Panc1 (cell line): Measurements from ENCODE around the gene CCDC110. TPM values are rescaled to one million over a fixed set of nuclear protein-coding genes. Genes with fewer than 3 reads are reported as not detected.
"Not testable (repeated sequence)": the region's sequence is repeated elsewhere in the genome, so short reads cannot be mapped to it uniquely, and the experiment has no call there.

ENCODE experiments used
- ATAC-seq: fragments of 200-7000 bp; cut with Tn5 transposase; 2 replicates; pipeline ENCODE4 v1.9.1; 2020; ENCODE audit warnings: mild to moderate bottlenecking, moderate library complexity
- BruUV-seq: library from RNA; stranded (reverse); fragments of 400-500 nt; replicated peaks from 2 replicates; lab custom pipeline; 2021; lab: Mats Ljungman, UMichigan
- CTCF ChIA-PET: fragments of 300-600 bp; sonication (Branson Sonifier 250); formaldehyde crosslinking; loops from one replicate; lab custom pipeline; 2022; ENCODE audit warnings: antibody characterized with exemption; lab: Charles Lee
- POLR2A ChIA-PET: fragments of 300-600 bp; sonication (Branson Sonifier 250); formaldehyde crosslinking; loops from one replicate; lab custom pipeline; 2022; ENCODE audit warnings: antibody characterized with exemption; lab: Charles Lee
- DNase-seq: peaks from one replicate; pipeline ENCODE4 v3.0.0-alpha.2; 2010; ENCODE audit warnings: low read depth, low spot score
- H3K27ac ChIP-seq: 2 replicates; pipeline ENCODE4 v1.5.1; 2011; ENCODE audit warnings: mild to moderate bottlenecking, low read length, inconsistent platforms
- H3K27me3 ChIP-seq: fragments of 200-500 bp; sonication (Bioruptor generic); 2 replicates; pipeline ENCODE4 v1.6.0; 2014; ENCODE audit warnings: low read length, inconsistent platforms; ENCODE audit not compliant: control insufficient read depth, insufficient read depth
- H3K36me3 ChIP-seq: fragments of 200-500 bp; sonication (Bioruptor generic); 2 replicates; pipeline ENCODE4 v1.5.1; 2014; ENCODE audit warnings: inconsistent platforms, mild to moderate bottlenecking, low read length, moderate library complexity; ENCODE audit not compliant: control insufficient read depth, insufficient read depth
- H3K4me1 ChIP-seq: 2 replicates; pipeline ENCODE4 v1.5.1; 2011; ENCODE audit warnings: inconsistent platforms, mild to moderate bottlenecking, low read length, moderate library complexity; ENCODE audit not compliant: control insufficient read depth, insufficient read depth
- H3K4me3 ChIP-seq, 2 experiments: 2 replicates each; pipeline ENCODE4 v1.5.1; 2011 to 2012; ENCODE audit warnings: low read depth in 2 of 2, low read length in 2 of 2, mild to moderate bottlenecking in 2 of 2, inconsistent platforms in 1 of 2, moderate library complexity in 1 of 2
- H3K9me3 ChIP-seq: fragments of 200-500 bp; sonication (Bioruptor generic); 2 replicates; pipeline ENCODE4 v1.5.1; 2014; ENCODE audit warnings: low read depth, mild to moderate bottlenecking, inconsistent platforms, low read length, moderate library complexity; ENCODE audit not compliant: control insufficient read depth, insufficient read depth
- CTCF ChIP-seq: fragments of 450-650 bp; IDR thresholded peaks from 2 replicates; pipeline ENCODE4 v1.5.1; 2017; ENCODE audit warnings: mild to moderate bottlenecking
- POLR2AphosphoS5 ChIP-seq: IDR thresholded peaks from 2 replicates; pipeline ENCODE4 v1.6.1; 2012; ENCODE audit warnings: mild to moderate bottlenecking, low read depth, low read length, moderate library complexity
- SIN3A ChIP-seq: IDR thresholded peaks from 2 replicates; pipeline ENCODE4 v1.6.1; 2012; ENCODE audit warnings: low read depth, mild to moderate bottlenecking, low read length, moderate library complexity, borderline replicate concordance; ENCODE audit not compliant: insufficient read depth
- TCF7L2 ChIP-seq: IDR thresholded peaks from 2 replicates; pipeline ENCODE4 v1.6.1; 2011; ENCODE audit warnings: mild to moderate bottlenecking, low read depth, low read length, inconsistent platforms
- in situ Hi-C: cut with HindIII; loops from 2 replicates; pipeline ENCODE4 v1.10.0; 2016; ENCODE audit warnings: low sequenced_read_pairs, low pct_unique_long_range_greater_than_20kb
- intact Hi-C: fragments of 100-400 bp; cut with micrococcal nuclease; formaldehyde crosslinking; loops from one replicate; pipeline ENCODE4 v1.10.0; 2022; ENCODE audit not compliant: unreplicated experiment
- total RNA-seq: library from RNA; stranded (reverse); gene quantifications from one replicate; pipeline ENCODE4 v1.2.1, GENCODE V29; 2021; ENCODE audit not compliant: unreplicated experiment
- TF ChIP-seq, protein P1 (sequence below), 2 experiments: IDR thresholded peaks; 2 replicates each; pipeline ENCODE4 v1.6.1; 2011 to 2012; ENCODE audit warnings: low read depth in 2 of 2, control low read depth in 1 of 2, low read length in 1 of 2, mild to moderate bottlenecking in 1 of 2, moderate library complexity in 1 of 2; ENCODE audit not compliant: insufficient read depth in 1 of 2

Gene CCDC110
- total RNA-seq, 1 experiment from 2014 or later = 0.05 TPM

GRCh38 chr4:185513489-185514181 is 42.1 kb upstream of the CCDC110 start:
- ChIA-PET CTCF (no interaction called here), POLR2A (no interaction called here)
- no TSS peak for BruUV-seq
- ATAC-seq (no peak), DNase-seq (no peak)
- no peaks in the 10 kb centered on the region for H3K27me3 ChIP-seq
- H3K27ac ChIP-seq = no peak overlapping the region
- no peaks in the 10 kb centered on the region for H3K9me3 ChIP-seq
- H3K36me3 ChIP-seq = no peaks in the 10 kb centered on the region
- no peaks in the 10 kb centered on the region for H3K4me1 ChIP-seq
- H3K4me3 ChIP-seq = no peak overlapping the region
- TF ChIP-seq POLR2AphosphoS5 (no peak), CTCF (no peak), SIN3A (no peak)
- intact Hi-C loops = no loop called here
- in situ Hi-C loops = no loop called here

- intact Hi-C loops = no loop called here
- Histone ChIP-seq H3K36me3 (no peaks in the 10 kb centered on the region), H3K27ac (no peak overlapping the region), H3K4me1 (no peaks in the 10 kb centered on the region), H3K9me3 (no peaks in the 10 kb centered on the region), H3K27me3 (no peaks in the 10 kb centered on the region), H3K4me3 (no peak overlapping the region)
- ATAC-seq = no peak
- CTCF ChIA-PET = no interaction called here
- TF ChIP-seq CTCF (no peak), POLR2AphosphoS5 (no peak), SIN3A (no peak), TCF7L2 (no peak)
- TF ChIP-seq, protein P1, sequence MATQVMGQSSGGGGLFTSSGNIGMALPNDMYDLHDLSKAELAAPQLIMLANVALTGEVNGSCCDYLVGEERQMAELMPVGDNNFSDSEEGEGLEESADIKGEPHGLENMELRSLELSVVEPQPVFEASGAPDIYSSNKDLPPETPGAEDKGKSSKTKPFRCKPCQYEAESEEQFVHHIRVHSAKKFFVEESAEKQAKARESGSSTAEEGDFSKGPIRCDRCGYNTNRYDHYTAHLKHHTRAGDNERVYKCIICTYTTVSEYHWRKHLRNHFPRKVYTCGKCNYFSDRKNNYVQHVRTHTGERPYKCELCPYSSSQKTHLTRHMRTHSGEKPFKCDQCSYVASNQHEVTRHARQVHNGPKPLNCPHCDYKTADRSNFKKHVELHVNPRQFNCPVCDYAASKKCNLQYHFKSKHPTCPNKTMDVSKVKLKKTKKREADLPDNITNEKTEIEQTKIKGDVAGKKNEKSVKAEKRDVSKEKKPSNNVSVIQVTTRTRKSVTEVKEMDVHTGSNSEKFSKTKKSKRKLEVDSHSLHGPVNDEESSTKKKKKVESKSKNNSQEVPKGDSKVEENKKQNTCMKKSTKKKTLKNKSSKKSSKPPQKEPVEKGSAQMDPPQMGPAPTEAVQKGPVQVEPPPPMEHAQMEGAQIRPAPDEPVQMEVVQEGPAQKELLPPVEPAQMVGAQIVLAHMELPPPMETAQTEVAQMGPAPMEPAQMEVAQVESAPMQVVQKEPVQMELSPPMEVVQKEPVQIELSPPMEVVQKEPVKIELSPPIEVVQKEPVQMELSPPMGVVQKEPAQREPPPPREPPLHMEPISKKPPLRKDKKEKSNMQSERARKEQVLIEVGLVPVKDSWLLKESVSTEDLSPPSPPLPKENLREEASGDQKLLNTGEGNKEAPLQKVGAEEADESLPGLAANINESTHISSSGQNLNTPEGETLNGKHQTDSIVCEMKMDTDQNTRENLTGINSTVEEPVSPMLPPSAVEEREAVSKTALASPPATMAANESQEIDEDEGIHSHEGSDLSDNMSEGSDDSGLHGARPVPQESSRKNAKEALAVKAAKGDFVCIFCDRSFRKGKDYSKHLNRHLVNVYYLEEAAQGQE (IDR thresholded peaks at IDR 0.05; ENCODE audit: insufficient read depth in 1 of 2, low read depth in 2 of 2, low read length in 1 of 2) = no peak
- POLR2A ChIA-PET = no interaction called here
- no TSS peak for BruUV-seq
- in situ Hi-C loops = no loop called here
- no peak for DNase-seq
Observed at GRCh38 chr4:185512516-185512915, 41.0 kb upstream of the CCDC110 start.

DNA sequence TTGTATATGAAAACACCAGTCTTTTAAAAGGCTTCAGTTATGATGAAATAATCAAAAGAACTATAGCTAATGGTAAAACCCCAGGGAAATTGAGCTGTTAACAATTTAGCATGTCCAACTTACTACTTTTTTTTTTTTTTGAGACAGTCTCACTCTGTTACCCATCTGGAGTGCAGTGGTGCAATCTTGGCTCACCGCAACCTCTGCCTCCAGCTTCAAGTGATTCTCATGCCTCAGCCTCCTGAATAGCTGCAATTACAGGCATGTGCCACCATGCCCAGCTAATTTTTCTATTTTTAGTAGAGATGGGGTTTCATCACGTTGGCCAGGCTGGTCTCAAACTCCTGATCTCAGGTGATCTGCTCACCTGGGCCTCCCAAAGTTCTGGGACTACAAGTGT is 39.7 kb upstream of the CCDC110 start:
- in situ Hi-C loops, BruUV-seq, intact Hi-C loops: not testable (repeated sequence)

More for the DNA sequence above, 39.7 kb upstream of the CCDC110 start:
- ATAC-seq, POLR2A ChIA-PET, H3K4me1 ChIP-seq, H3K27ac ChIP-seq, H3K4me3 ChIP-seq, H3K36me3 ChIP-seq, H3K27me3 ChIP-seq, DNase-seq, H3K9me3 ChIP-seq: not testable (repeated sequence)
- CTCF ChIA-PET = interaction anchor here (0.7 kb wide), 1 partner anchor 315 kb away, joined by 4 read pairs; no protein-coding TSS in a partner anchor
